ENCODE data around the gene ZNF770. TPM values are rescaled to one million over a fixed set of nuclear protein-coding genes. Genes with fewer than 3 reads are reported as not detected.
A peak's percentile ranks its signal among the peaks of the same experiment; 100 is the strongest.

The ZNF770 gene
- total and polyA plus RNA-seq, 9 of the 15 experiments (the other 6 are each of a cell fraction or from before 2014, with no cell fraction given): 3.4 to 50.8 (median 40.3) TPM

DNA sequence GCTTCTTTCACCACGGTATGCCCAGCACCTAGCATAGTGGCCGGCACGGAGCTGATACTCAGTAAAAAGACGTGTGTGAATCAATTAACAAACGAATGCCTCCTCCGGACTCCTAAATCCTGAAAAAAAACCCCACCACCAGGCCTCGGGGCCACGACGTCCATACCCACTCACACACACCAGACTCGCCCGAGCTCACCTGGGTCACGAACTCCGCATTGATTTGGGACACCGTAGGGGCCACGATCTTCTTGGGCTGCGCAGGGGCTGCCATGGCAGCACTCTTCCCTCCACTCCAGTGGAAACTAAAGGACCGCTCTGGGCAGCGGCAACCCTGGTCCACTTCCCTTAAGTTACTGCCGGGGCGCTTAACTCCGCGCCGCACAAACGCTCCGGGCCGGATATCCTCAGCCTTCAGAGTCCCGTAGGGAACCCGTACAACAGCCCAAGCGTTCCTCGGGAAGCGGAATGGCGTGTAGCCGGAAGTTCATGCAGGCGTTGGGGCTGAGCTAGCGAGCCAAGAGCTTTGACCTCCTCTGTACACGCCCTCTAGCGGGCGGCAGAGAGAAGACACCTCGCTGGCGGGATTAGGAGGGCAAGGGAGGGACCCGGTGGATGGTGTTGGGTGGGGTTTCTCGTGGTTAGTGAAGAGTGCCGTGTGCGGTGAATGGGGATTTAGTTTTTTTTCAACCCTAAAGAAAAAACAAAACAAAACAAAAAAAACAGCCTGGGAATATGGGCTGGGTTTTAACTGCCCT, 18.6 kb downstream of the ZNF770 start, which contains the start of gene AQR (continued):
- TF ChIP-seq, protein P1, sequence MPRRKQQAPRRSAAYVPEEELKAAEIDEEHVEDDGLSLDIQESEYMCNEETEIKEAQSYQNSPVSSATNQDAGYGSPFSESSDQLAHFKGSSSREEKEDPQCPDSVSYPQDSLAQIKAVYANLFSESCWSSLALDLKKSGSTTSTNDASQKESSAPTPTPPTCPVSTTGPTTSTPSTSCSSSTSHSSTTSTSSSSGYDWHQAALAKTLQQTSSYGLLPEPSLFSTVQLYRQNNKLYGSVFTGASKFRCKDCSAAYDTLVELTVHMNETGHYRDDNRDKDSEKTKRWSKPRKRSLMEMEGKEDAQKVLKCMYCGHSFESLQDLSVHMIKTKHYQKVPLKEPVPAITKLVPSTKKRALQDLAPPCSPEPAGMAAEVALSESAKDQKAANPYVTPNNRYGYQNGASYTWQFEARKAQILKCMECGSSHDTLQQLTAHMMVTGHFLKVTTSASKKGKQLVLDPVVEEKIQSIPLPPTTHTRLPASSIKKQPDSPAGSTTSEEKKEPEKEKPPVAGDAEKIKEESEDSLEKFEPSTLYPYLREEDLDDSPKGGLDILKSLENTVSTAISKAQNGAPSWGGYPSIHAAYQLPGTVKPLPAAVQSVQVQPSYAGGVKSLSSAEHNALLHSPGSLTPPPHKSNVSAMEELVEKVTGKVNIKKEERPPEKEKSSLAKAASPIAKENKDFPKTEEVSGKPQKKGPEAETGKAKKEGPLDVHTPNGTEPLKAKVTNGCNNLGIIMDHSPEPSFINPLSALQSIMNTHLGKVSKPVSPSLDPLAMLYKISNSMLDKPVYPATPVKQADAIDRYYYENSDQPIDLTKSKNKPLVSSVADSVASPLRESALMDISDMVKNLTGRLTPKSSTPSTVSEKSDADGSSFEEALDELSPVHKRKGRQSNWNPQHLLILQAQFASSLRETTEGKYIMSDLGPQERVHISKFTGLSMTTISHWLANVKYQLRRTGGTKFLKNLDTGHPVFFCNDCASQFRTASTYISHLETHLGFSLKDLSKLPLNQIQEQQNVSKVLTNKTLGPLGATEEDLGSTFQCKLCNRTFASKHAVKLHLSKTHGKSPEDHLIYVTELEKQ (CRISPR knock-in tag; IDR thresholded peaks at IDR 0.05): no peak
- TF ChIP-seq NFATC3 (IDR thresholded peaks at IDR 0.05): peak; percentile 6; the same call in 1 of the 2 replicates
- TF ChIP-seq, protein P2, sequence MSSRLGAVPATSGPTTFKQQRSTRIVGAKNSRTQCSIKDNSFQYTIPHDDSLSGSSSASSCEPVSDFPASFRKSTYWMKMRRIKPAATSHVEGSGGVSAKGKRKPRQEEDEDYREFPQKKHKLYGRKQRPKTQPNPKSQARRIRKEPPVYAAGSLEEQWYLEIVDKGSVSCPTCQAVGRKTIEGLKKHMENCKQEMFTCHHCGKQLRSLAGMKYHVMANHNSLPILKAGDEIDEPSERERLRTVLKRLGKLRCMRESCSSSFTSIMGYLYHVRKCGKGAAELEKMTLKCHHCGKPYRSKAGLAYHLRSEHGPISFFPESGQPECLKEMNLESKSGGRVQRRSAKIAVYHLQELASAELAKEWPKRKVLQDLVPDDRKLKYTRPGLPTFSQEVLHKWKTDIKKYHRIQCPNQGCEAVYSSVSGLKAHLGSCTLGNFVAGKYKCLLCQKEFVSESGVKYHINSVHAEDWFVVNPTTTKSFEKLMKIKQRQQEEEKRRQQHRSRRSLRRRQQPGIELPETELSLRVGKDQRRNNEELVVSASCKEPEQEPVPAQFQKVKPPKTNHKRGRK (tag; IDR thresholded peaks at IDR 0.05): no peak
- TF ChIP-seq RBM25 (IDR thresholded peaks at IDR 0.05; ENCODE audit: low read depth, low read length, severe bottlenecking): no peak
- TF ChIP-seq, protein P3, sequence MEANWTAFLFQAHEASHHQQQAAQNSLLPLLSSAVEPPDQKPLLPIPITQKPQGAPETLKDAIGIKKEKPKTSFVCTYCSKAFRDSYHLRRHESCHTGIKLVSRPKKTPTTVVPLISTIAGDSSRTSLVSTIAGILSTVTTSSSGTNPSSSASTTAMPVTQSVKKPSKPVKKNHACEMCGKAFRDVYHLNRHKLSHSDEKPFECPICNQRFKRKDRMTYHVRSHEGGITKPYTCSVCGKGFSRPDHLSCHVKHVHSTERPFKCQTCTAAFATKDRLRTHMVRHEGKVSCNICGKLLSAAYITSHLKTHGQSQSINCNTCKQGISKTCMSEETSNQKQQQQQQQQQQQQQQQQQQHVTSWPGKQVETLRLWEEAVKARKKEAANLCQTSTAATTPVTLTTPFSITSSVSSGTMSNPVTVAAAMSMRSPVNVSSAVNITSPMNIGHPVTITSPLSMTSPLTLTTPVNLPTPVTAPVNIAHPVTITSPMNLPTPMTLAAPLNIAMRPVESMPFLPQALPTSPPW (CRISPR knock-in tag; IDR thresholded peaks at IDR 0.05): peak; percentile 56
- TF ChIP-seq, protein P4, sequence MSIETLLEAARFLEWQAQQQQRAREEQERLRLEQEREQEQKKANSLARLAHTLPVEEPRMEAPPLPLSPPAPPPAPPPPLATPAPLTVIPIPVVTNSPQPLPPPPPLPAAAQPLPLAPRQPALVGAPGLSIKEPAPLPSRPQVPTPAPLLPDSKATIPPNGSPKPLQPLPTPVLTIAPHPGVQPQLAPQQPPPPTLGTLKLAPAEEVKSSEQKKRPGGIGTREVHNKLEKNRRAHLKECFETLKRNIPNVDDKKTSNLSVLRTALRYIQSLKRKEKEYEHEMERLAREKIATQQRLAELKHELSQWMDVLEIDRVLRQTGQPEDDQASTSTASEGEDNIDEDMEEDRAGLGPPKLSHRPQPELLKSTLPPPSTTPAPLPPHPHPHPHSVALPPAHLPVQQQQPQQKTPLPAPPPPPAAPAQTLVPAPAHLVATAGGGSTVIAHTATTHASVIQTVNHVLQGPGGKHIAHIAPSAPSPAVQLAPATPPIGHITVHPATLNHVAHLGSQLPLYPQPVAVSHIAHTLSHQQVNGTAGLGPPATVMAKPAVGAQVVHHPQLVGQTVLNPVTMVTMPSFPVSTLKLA (conservative IDR thresholded peaks at IDR 0.05): peak; percentile 65 to 84
- TF ChIP-seq NRF1 (conservative IDR thresholded peaks at IDR 0.05 in 1 of 2, IDR thresholded peaks at IDR 0.05 in 1 of 2): peak; percentile 51 to 59
- no peak for TF ChIP-seq ELF4 (CRISPR knock-in tag; IDR thresholded peaks at IDR 0.05)
- TF ChIP-seq KAT2B (IDR thresholded peaks at IDR 0.05; ENCODE audit: low read depth, low read length): no peak
- TF ChIP-seq FOS (IDR thresholded peaks at IDR 0.05; ENCODE audit: extremely low read depth, insufficient read length): no peak
- peak; percentile 39; the same call in 1 of the 2 replicates for TF ChIP-seq GTF2F1 (IDR thresholded peaks at IDR 0.05; ENCODE audit: low read depth, low read length)
- TF ChIP-seq, protein P5, sequence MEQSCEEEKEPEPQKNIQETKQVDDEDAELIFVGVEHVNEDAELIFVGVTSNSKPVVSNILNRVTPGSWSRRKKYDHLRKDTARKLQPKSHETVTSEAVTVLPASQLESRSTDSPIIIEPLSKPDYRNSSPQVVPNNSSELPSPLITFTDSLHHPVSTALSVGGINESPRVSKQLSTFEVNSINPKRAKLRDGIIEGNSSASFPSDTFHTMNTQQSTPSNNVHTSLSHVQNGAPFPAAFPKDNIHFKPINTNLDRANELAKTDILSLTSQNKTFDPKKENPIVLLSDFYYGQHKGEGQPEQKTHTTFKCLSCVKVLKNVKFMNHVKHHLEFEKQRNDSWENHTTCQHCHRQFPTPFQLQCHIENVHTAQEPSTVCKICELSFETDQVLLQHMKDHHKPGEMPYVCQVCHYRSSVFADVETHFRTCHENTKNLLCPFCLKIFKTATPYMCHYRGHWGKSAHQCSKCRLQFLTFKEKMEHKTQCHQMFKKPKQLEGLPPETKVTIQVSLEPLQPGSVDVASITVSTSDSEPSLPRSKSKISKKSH (CRISPR knock-in tag; IDR thresholded peaks at IDR 0.05): no peak
- TF ChIP-seq, protein P6, sequence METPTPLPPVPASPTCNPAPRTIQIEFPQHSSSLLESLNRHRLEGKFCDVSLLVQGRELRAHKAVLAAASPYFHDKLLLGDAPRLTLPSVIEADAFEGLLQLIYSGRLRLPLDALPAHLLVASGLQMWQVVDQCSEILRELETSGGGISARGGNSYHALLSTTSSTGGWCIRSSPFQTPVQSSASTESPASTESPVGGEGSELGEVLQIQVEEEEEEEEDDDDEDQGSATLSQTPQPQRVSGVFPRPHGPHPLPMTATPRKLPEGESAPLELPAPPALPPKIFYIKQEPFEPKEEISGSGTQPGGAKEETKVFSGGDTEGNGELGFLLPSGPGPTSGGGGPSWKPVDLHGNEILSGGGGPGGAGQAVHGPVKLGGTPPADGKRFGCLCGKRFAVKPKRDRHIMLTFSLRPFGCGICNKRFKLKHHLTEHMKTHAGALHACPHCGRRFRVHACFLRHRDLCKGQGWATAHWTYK (CRISPR knock-in tag; IDR thresholded peaks at IDR 0.05): no peak
- TF ChIP-seq ZNF253 (CRISPR knock-in tag; conservative IDR thresholded peaks at IDR 0.05): no peak

Measured in K562 (cell line).